ENCODE measurements around the gene MXRA7.
A peak's percentile ranks its signal among the peaks of the same experiment; 100 is the strongest.

MXRA7 gene

GRCh38 chr17:76709077-76709950 lies 1.5 kb downstream of the MXRA7 start (continued):
- TF ChIP-seq ZNF280D (tag by site-specific recombination; IDR thresholded peaks at IDR 0.05) (no peak), ZNF112 (tag by site-specific recombination; IDR thresholded peaks at IDR 0.05) (no peak), ZBTB21 (tag by site-specific recombination; IDR thresholded peaks at IDR 0.05) (peak; percentile 79; the same call in 1 of the 2 replicates), SP7 (tag by site-specific recombination; IDR thresholded peaks at IDR 0.05) (peak; percentile 91), KLF1 (tag by site-specific recombination; IDR thresholded peaks at IDR 0.05) (peak; percentile 94), REST (tag by site-specific recombination; IDR thresholded peaks at IDR 0.05) (no peak), ZNF202 (tag by site-specific recombination; IDR thresholded peaks at IDR 0.05; ENCODE audit: borderline replicate concordance) (no peak), PRDM2 (tag by site-specific recombination; IDR thresholded peaks at IDR 0.05; ENCODE audit: borderline replicate concordance) (no peak), ZFP3 (tag by site-specific recombination; IDR thresholded peaks at IDR 0.05; ENCODE audit: low read depth) (no peak), ZNF449 (tag by site-specific recombination; IDR thresholded peaks at IDR 0.05) (peak; percentile 23; the same call in 1 of the 2 replicates), ZNF266 (tag by site-specific recombination; IDR thresholded peaks at IDR 0.05; ENCODE audit: low read depth) (no peak), ZNF350 (tag by site-specific recombination; IDR thresholded peaks at IDR 0.05) (no peak)
- TF ChIP-seq, protein P1, sequence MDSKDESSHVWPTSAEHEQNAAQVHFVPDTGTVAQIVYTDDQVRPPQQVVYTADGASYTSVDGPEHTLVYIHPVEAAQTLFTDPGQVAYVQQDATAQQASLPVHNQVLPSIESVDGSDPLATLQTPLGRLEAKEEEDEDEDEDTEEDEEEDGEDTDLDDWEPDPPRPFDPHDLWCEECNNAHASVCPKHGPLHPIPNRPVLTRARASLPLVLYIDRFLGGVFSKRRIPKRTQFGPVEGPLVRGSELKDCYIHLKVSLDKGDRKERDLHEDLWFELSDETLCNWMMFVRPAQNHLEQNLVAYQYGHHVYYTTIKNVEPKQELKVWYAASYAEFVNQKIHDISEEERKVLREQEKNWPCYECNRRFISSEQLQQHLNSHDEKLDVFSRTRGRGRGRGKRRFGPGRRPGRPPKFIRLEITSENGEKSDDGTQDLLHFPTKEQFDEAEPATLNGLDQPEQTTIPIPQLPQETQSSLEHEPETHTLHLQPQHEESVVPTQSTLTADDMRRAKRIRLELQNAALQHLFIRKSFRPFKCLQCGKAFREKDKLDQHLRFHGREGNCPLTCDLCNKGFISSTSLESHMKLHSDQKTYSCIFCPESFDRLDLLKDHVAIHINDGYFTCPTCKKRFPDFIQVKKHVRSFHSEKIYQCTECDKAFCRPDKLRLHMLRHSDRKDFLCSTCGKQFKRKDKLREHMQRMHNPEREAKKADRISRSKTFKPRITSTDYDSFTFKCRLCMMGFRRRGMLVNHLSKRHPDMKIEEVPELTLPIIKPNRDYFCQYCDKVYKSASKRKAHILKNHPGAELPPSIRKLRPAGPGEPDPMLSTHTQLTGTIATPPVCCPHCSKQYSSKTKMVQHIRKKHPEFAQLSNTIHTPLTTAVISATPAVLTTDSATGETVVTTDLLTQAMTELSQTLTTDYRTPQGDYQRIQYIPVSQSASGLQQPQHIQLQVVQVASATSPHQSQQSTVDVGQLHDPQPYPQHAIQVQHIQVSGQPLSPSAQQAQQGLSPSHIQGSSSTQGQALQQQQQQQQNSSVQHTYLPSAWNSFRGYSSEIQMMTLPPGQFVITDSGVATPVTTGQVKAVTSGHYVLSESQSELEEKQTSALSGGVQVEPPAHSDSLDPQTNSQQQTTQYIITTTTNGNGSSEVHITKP (tag by site-specific recombination; IDR thresholded peaks at IDR 0.05), result peak; percentile 81
- TF ChIP-seq, protein P2, sequence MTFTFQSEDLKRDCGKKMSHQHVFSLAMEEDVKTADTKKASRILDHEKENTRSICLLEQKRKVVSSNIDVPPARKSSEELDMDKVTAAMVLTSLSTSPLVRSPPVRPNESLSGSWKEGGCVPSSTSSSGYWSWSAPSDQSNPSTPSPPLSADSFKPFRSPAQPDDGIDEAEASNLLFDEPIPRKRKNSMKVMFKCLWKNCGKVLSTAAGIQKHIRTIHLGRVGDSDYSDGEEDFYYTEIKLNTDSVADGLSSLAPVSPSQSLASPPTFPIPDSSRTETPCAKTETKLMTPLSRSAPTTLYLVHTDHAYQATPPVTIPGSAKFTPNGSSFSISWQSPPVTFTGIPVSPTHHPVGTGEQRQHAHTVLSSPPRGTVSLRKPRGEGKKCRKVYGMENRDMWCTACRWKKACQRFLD (tag by site-specific recombination; IDR thresholded peaks at IDR 0.05), result no peak
- TF ChIP-seq, protein P3, sequence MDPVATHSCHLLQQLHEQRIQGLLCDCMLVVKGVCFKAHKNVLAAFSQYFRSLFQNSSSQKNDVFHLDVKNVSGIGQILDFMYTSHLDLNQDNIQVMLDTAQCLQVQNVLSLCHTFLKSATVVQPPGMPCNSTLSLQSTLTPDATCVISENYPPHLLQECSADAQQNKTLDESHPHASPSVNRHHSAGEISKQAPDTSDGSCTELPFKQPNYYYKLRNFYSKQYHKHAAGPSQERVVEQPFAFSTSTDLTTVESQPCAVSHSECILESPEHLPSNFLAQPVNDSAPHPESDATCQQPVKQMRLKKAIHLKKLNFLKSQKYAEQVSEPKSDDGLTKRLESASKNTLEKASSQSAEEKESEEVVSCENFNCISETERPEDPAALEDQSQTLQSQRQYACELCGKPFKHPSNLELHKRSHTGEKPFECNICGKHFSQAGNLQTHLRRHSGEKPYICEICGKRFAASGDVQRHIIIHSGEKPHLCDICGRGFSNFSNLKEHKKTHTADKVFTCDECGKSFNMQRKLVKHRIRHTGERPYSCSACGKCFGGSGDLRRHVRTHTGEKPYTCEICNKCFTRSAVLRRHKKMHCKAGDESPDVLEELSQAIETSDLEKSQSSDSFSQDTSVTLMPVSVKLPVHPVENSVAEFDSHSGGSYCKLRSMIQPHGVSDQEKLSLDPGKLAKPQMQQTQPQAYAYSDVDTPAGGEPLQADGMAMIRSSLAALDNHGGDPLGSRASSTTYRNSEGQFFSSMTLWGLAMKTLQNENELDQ (tag by site-specific recombination; IDR thresholded peaks at IDR 0.05; ENCODE audit: low read depth), result no peak

All from HEK293 (cell line).